GM12878 (cell line): Measurements from ENCODE around the gene ZBTB3. TPM values are rescaled to one million over a fixed set of nuclear protein-coding genes. Genes with fewer than 3 reads are reported as not detected.

Experiments used
- BCL11A ChIP-seq: IDR thresholded peaks from 2 replicates; pipeline ENCODE4 v1.6.1; 2011; ENCODE audit warnings: low read depth, low read length
- BCL3 ChIP-seq: IDR thresholded peaks from 2 replicates; pipeline ENCODE4 v1.6.1; 2011; ENCODE audit warnings: borderline replicate concordance, low read depth, mild to moderate bottlenecking, moderate library complexity, low read length; ENCODE audit not compliant: insufficient read depth, poor library complexity, severe bottlenecking
- BHLHE40 ChIP-seq, 2 experiments: fragments of 450-650 bp in 1 of 2; IDR thresholded peaks; 2 replicates each; pipeline ENCODE4 v1.6.1; 2011 to 2017; ENCODE audit warnings: low read depth in 2 of 2, borderline replicate concordance in 1 of 2, improper control_type of control experiment in 1 of 2, low read length in 1 of 2, mild to moderate bottlenecking in 1 of 2
- CEBPB ChIP-seq, 2 experiments: fragments of 150-350 bp in 1 of 2; IDR thresholded peaks; 2 replicates each; pipeline ENCODE4 v1.6.1; 2012 to 2014; ENCODE audit warnings: low read depth in 2 of 2, low read length in 2 of 2, borderline replicate concordance in 1 of 2, inconsistent platforms in 1 of 2
- CEBPZ ChIP-seq: fragments of 150-350 bp; IDR thresholded peaks from 2 replicates; pipeline ENCODE4 v1.6.1; 2016; ENCODE audit warnings: low read depth, low read length
- CHD4 ChIP-seq: fragments of 200-600 bp; sonication (generic); IDR thresholded peaks from 2 replicates; pipeline ENCODE4 v1.6.1; 2016; ENCODE audit warnings: mild to moderate bottlenecking
- CREM ChIP-seq: IDR thresholded peaks from 2 replicates; pipeline ENCODE4 v1.6.1; 2014; ENCODE audit warnings: antibody characterized with exemption, low read depth
- E2F4 ChIP-seq: IDR thresholded peaks from 2 replicates; pipeline ENCODE4 v1.6.1; 2012; ENCODE audit warnings: low read depth, low read length, improper control_type of control experiment
- E4F1 ChIP-seq: fragments of 450-650 bp; IDR thresholded peaks from 2 replicates; pipeline ENCODE4 v1.6.1; 2018; ENCODE audit warnings: borderline replicate concordance, mild to moderate bottlenecking; ENCODE audit not compliant: partially characterized antibody
- IRF4 ChIP-seq: IDR thresholded peaks from 2 replicates; pipeline ENCODE4 v1.6.1; 2011; ENCODE audit warnings: low read depth, low read length
- LARP7 ChIP-seq: fragments of 450-650 bp; IDR thresholded peaks from 2 replicates; pipeline ENCODE4 v1.6.1; 2017; ENCODE audit warnings: mild to moderate bottlenecking
- MXI1 ChIP-seq: fragments of 150-350 bp; IDR thresholded peaks from 2 replicates; pipeline ENCODE4 v1.6.1; 2011; ENCODE audit warnings: low read depth, mild to moderate bottlenecking, inconsistent platforms, low read length, improper control_type of control experiment
- NR2C1 ChIP-seq: fragments of 450-650 bp; IDR thresholded peaks from 2 replicates; pipeline ENCODE4 v1.6.1; 2017; ENCODE audit warnings: antibody characterized with exemption, mild to moderate bottlenecking, moderate library complexity
- PKNOX1 ChIP-seq: fragments of 450-650 bp; IDR thresholded peaks from 2 replicates; pipeline ENCODE4 v1.6.1; 2016; ENCODE audit warnings: mild to moderate bottlenecking
- POLR2AphosphoS2 ChIP-seq: IDR thresholded peaks from 2 replicates; pipeline ENCODE4 v1.6.1; 2011; ENCODE audit warnings: low read depth, mild to moderate bottlenecking, low read length, improper control_type of control experiment, moderate library complexity
- POU2F2 ChIP-seq: IDR thresholded peaks from 3 replicates; pipeline ENCODE4 v1.6.1; 2011; ENCODE audit warnings: low read depth, mild to moderate bottlenecking, low read length, borderline replicate concordance
- RELA ChIP-seq: fragments of 450-650 bp; IDR thresholded peaks from 2 replicates; pipeline ENCODE4 v1.8.0; 2014; ENCODE audit warnings: borderline replicate concordance; ENCODE audit not compliant: partially characterized antibody
- SIN3A ChIP-seq: IDR thresholded peaks from 2 replicates; pipeline ENCODE4 v1.6.1; 2012; ENCODE audit warnings: low read depth, low read length, improper control_type of control experiment
- SMAD1 ChIP-seq: fragments of 450-650 bp; IDR thresholded peaks from 2 replicates; pipeline ENCODE4 v1.6.1; 2018; ENCODE audit warnings: mild to moderate bottlenecking, low read depth; ENCODE audit not compliant: partially characterized antibody
- polyA plus RNA-seq, 11 experiments: library from polyadenylated mRNA; depleted of rRNA in 4 of 11; unstranded in 6 of 11; stranded (reverse) in 5 of 11; fragments of >200 nt; fragmentation: Nextera tagmentation in 4 of 11; fragmentation: Illumina TruSeq in 1 of 11; extraction: Ambion mirVana in 4 of 11; extraction: Trizol in 1 of 11; gene quantifications; 1 replicate in 1 of 11; 2 replicates in 10 of 11; pipeline versions ENCODE4 v1.2.1 to v1.2.3, GENCODE V29; 2011 to 2016; ENCODE audit warnings: inconsistent platforms in 2 of 11, missing spikeins in 2 of 11, low read depth in 1 of 11
- total RNA-seq, 4 experiments: library from RNA; depleted of rRNA in 3 of 4; stranded (reverse); fragments of >200 nt in 3 of 4; fragmentation: Illumina TruSeq in 1 of 4; extraction: Trizol in 1 of 4; gene quantifications; 2 replicates each; pipeline versions ENCODE4 v1.2.1 to v1.2.3, GENCODE V29; 2013 to 2021

ZBTB3 gene
- total and polyA plus RNA-seq, 10 of the 15 experiments (the other 5 are each of a cell fraction or from before 2014, with no cell fraction given) = 1.4 to 7.7 (median 4.8) TPM

- TF ChIP-seq SIN3A (peak; percentile 88; the same call in 1 of the 2 replicates), RELA (peak; percentile 78), LARP7 (peak; percentile 83; the same call in 1 of the 2 replicates), IRF4 (peak; percentile 64), SMAD1 (no peak), NR2C1 (peak; percentile 71), POLR2AphosphoS2 (peak; percentile 93), CREM (peak; percentile 53), PKNOX1 (peak; percentile 70), POU2F2 (peak; percentile 13), BCL3 (peak; percentile 29), E4F1 (peak; percentile 50), E2F4 (peak; percentile 69; the same call in 1 of the 2 replicates), CHD4 (no peak), CEBPZ (no peak), CEBPB (IDR thresholded peaks at IDR 0.05; ENCODE audit: borderline replicate concordance in 1 of 2, low read depth in 2 of 2, low read length in 2 of 2) (no peak), BHLHE40 (IDR thresholded peaks at IDR 0.05; ENCODE audit: borderline replicate concordance in 1 of 2, low read depth in 2 of 2, low read length in 1 of 2) (peak; percentile 83 to 97), MXI1 (peak; percentile 81), BCL11A (no peak)
These were observed 26.6 kb downstream of the ZBTB3 start, which contains the start of gene HNRNPUL2 (continued) for GRCh38 chr11:62727165-62727871.
